Tibial nerve (tissue), 4 donors: ENCODE measurements around the gene HARS2. TPM values are rescaled to one million over a fixed set of nuclear protein-coding genes. Genes with fewer than 3 reads are reported as not detected.
A peak's percentile ranks its signal among the peaks of the same experiment; 100 is the strongest.
"Not testable (repeated sequence)": the region's sequence is repeated elsewhere in the genome, so short reads cannot be mapped to it uniquely, and the experiment has no call there.

Source experiments
- DNase-seq, 2 donors: peaks; one replicate each; pipeline ENCODE4 v3.0.0-alpha.2; 2019; ENCODE audit warnings: low spot score in 2 of 2
- H3K27ac ChIP-seq, 4 donors: fragments of 200-600 bp; sonication (generic) in 3 of 4; one replicate each; pipeline ENCODE4 v1.5.1; 2017 to 2019; ENCODE audit warnings: mild to moderate bottlenecking in 1 of 4
- H3K27me3 ChIP-seq, 2 donors: fragments of 200-600 bp; sonication (generic) in 1 of 2; one replicate each; pipeline versions ENCODE4 v1.5.1 to v1.6.0; 2017 to 2019
- H3K36me3 ChIP-seq, 3 donors: fragments of 200-600 bp; sonication (generic); one replicate each; pipeline ENCODE4 v1.5.1; 2018 to 2019
- H3K4me1 ChIP-seq, 4 donors: fragments of 200-600 bp; sonication (generic) in 3 of 4; one replicate each; pipeline ENCODE4 v1.5.1; 2017 to 2019
- H3K4me3 ChIP-seq, 4 donors: fragments of 200-600 bp; sonication (generic) in 3 of 4; one replicate each; pipeline ENCODE4 v1.5.1; 2017 to 2019; ENCODE audit warnings: mild to moderate bottlenecking in 1 of 4, moderate library complexity in 1 of 4
- H3K9me3 ChIP-seq, 4 donors: fragments of 200-600 bp; sonication (generic) in 3 of 4; one replicate each; pipeline ENCODE4 v1.5.1; 2017 to 2019
- CTCF ChIP-seq, 5 experiments: fragments of 200-600 bp in 3 of 5; fragments of 450-650 bp in 2 of 5; sonication (generic) in 3 of 5; IDR thresholded peaks; one replicate each; pipeline ENCODE4 v1.5.1; 2016 to 2019; ENCODE audit warnings: antibody characterized with exemption in 5 of 5, mild to moderate bottlenecking in 3 of 5, moderate library complexity in 2 of 5
- EP300 ChIP-seq, 2 donors: sonication (generic); formaldehyde crosslinking; IDR thresholded peaks; one replicate each; pipeline ENCODE4 v1.6.1; 2017; ENCODE audit warnings: antibody characterized with exemption in 2 of 2, mild to moderate bottlenecking in 1 of 2
- POLR2A ChIP-seq, 2 donors: fragments of 450-650 bp; IDR thresholded peaks; one replicate each; pipeline ENCODE4 v1.6.1; 2017; ENCODE audit warnings: antibody characterized with exemption in 2 of 2, mild to moderate bottlenecking in 2 of 2, moderate library complexity in 2 of 2
- WGBS, 2 donors: methylation state at CpG; one replicate each; pipeline ENCODE4 v1.1.5; 2018; 5-methylcytosine and 5-hydroxymethylcytosine counted together
- total RNA-seq, 4 donors: library from RNA; depleted of rRNA; stranded (reverse); fragments of >200 nt; gene quantifications; one replicate each; pipeline ENCODE4 v1.1.0, GENCODE V29; 2016

Gene HARS2
- 10 to 100 TPM; 33.9 to 41.2 (median 35.1) TPM for total RNA-seq

- 0 to 1% methylated on average over 41 to 61 of the region's 61 CpGs for WGBS, 2 donors
- Histone ChIP-seq H3K9me3 (no peaks in the 10 kb centered on the region), H3K4me3 (peak within 1 kb of the TSS; percentile 51 to 91 (median 78)), H3K27ac (peak within 1 kb of the TSS in 3 of 4 donors; percentile 85 to 89 (median 87)), H3K4me1 (peaks cover 0 to 38% (median 20%) of the 10 kb centered on the region in 4 donors), H3K36me3 (peaks cover 0 to 58% (median 8%) of the 10 kb centered on the region in 3 donors), H3K27me3 (no peaks in the 10 kb centered on the region)
- DNase-seq, result peak; percentile 72 to 79
- TF ChIP-seq CTCF (IDR thresholded peaks at IDR 0.05) (peak in 1 of 5 experiments; percentile 32), EP300 (IDR thresholded peaks at IDR 0.05) (peak; percentile 39 to 84), POLR2A (IDR thresholded peaks at IDR 0.05) (no peak)
Observed at GRCh38 chr5:140690941-140691924, at the start of gene HARS2, which contains the start of gene HARS1. TSS of gene HARS2 (plus strand) at chr5:140691455. CDS start at chr5:140691649, 194 bp downstream. TSS of gene HARS1 (minus strand) at chr5:140691370. CDS start at chr5:140691304, 66 bp downstream.

GRCh38 chr5:140641716-140642115 lies 49.5 kb upstream of the HARS2 start:
- peaks cover 0 to 66% (median 19%) of the 10 kb centered on the region in 4 donors for H3K4me1 ChIP-seq
- H3K36me3 ChIP-seq, result peaks cover 0 to 48% (median 0%) of the 10 kb centered on the region in 3 donors
- H3K9me3 ChIP-seq, result no peaks in the 10 kb centered on the region
- no peaks in the 10 kb centered on the region for H3K27me3 ChIP-seq
- H3K4me3 ChIP-seq, result no peak overlapping the region
- 83 to 85% methylated on average over 8 of the region's 8 CpGs for WGBS, 2 donors
- H3K27ac ChIP-seq, result no peak overlapping the region
- TF ChIP-seq POLR2A (IDR thresholded peaks at IDR 0.05) (no peak), CTCF (IDR thresholded peaks at IDR 0.05) (no peak), EP300 (IDR thresholded peaks at IDR 0.05) (no peak)
- no peak for DNase-seq

- no peaks in the 10 kb centered on the region for H3K27me3 ChIP-seq
- H3K36me3 ChIP-seq, result peaks cover 0 to 48% (median 0%) of the 10 kb centered on the region in 3 donors
- H3K4me3 ChIP-seq, result no peak overlapping the region
- H3K9me3 ChIP-seq, result no peaks in the 10 kb centered on the region
- WGBS, 2 donors, result 71 to 85% methylated on average over 3 of the region's 3 CpGs
- no peak overlapping the region for H3K27ac ChIP-seq
- DNase-seq, result peak in 1 of 2 donors; percentile 21
- peaks cover 0 to 70% (median 22%) of the 10 kb centered on the region in 4 donors for H3K4me1 ChIP-seq
- TF ChIP-seq EP300 (IDR thresholded peaks at IDR 0.05) (peak in 1 of 2 donors; percentile 28), CTCF (IDR thresholded peaks at IDR 0.05) (no peak), POLR2A (IDR thresholded peaks at IDR 0.05) (no peak)
Observed at GRCh38 chr5:140642718-140643117, 48.5 kb upstream of the HARS2 start.

- Histone ChIP-seq H3K36me3 (peaks cover 0 to 69% (median 8%) of the 10 kb centered on the region in 3 donors), H3K4me3 (peak overlapping the region; percentile 57 to 96 (median 93)), H3K27ac (peak overlapping the region; percentile 72 to 92 (median 86)), H3K4me1 (peaks cover 0 to 67% (median 25%) of the 10 kb centered on the region in 4 donors), H3K27me3 (no peaks in the 10 kb centered on the region), H3K9me3 (no peaks in the 10 kb centered on the region)
- DNase-seq, result no peak
- TF ChIP-seq EP300 (IDR thresholded peaks at IDR 0.05) (no peak), CTCF (IDR thresholded peaks at IDR 0.05) (no peak), POLR2A (IDR thresholded peaks at IDR 0.05) (no peak)
- 0% methylated on average over 27 of the region's 27 CpGs for WGBS, 2 donors
Observed at GRCh38 chr5:140647042-140647419, 44.2 kb upstream of the HARS2 start.

- Histone ChIP-seq H3K27me3 (no peaks in the 10 kb centered on the region), H3K27ac (no peak overlapping the region), H3K36me3 (peaks cover 4 to 94% (median 68%) of the 10 kb centered on the region in 3 donors), H3K4me1 (peaks cover 0 to 4% (median under 1%) of the 10 kb centered on the region in 4 donors), H3K9me3 (no peaks in the 10 kb centered on the region), H3K4me3 (no peak overlapping the region)
- TF ChIP-seq CTCF (IDR thresholded peaks at IDR 0.05) (no peak), POLR2A (IDR thresholded peaks at IDR 0.05) (no peak), EP300 (IDR thresholded peaks at IDR 0.05) (no peak)
- WGBS, 2 donors, result 94 to 96% methylated on average over 17 of the region's 17 CpGs
- DNase-seq, result no peak
Observed at GRCh38 chr5:140658870-140659269, 32.4 kb upstream of the HARS2 start.

GRCh38 chr5:140660371-140660770 lies 30.9 kb upstream of the HARS2 start:
- not testable (repeated sequence) for H3K9me3 ChIP-seq, H3K27ac ChIP-seq, H3K4me3 ChIP-seq, H3K27me3 ChIP-seq, DNase-seq, H3K4me1 ChIP-seq
- 79 to 84% methylated on average over 6 of the region's 6 CpGs for WGBS, 2 donors
- peaks cover 4 to 79% (median 60%) of the 10 kb centered on the region in 3 donors for H3K36me3 ChIP-seq
